ENCODE results near the gene PLTP. TPM values are rescaled to one million over a fixed set of nuclear protein-coding genes. Genes with fewer than 3 reads are reported as not detected.

Gene PLTP
- total and polyA plus RNA-seq, 2 of the 13 experiments (the other 11 are each of a cell fraction or from before 2014, with no cell fraction given), result 16.9 to 28.6 TPM

DNA sequence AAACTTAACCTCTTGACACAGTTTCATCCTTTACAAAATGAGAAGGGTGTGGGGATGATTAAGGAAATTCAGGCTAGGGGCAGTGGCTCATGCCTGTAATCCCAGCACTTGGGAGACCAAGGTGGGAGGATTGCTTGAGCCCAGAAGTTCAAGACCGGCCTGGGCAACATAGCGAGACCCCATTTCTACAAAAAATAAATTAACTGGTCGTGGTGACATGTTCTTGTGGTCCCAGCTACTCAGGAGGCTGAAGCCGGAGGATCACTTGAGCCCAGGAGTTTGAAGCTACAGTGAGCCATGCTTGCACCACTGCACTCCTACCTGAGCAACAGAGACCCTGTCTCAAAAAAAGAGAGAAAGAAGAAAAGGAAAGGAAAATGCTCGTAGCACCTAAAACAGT lies 45.5 kb downstream of the PLTP start (continued):
- TF ChIP-seq, protein P1, sequence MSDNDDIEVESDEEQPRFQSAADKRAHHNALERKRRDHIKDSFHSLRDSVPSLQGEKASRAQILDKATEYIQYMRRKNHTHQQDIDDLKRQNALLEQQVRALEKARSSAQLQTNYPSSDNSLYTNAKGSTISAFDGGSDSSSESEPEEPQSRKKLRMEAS (IDR thresholded peaks at IDR 0.05), result no peak
- no peak for TF ChIP-seq ZNF790 (CRISPR knock-in tag; IDR thresholded peaks at IDR 0.05; ENCODE audit: borderline replicate concordance)
- no peak for TF ChIP-seq PAX8 (CRISPR knock-in tag; IDR thresholded peaks at IDR 0.05; ENCODE audit: borderline replicate concordance)
- TF ChIP-seq MBD4 (IDR thresholded peaks at IDR 0.05; ENCODE audit: borderline replicate concordance, low read length), result no peak
- no peak for TF ChIP-seq SATB2 (CRISPR knock-in tag; IDR thresholded peaks at IDR 0.05)
- TF ChIP-seq ZNF230 (CRISPR knock-in tag; IDR thresholded peaks at IDR 0.05), result no peak
- 0 out of 2 replicates have a peak, but pooled peaks have one; percentile 53 for TF ChIP-seq ARID2 (CRISPR knock-in tag; IDR thresholded peaks at IDR 0.05; ENCODE audit: borderline replicate concordance)
- no peak for TF ChIP-seq PRMT3 (CRISPR knock-in tag; IDR thresholded peaks at IDR 0.05; ENCODE audit: borderline replicate concordance, low read depth)
- no peak for TF ChIP-seq ZNF644 (CRISPR knock-in tag; IDR thresholded peaks at IDR 0.05; ENCODE audit: low read depth)
- no peak for TF ChIP-seq MXD4 (CRISPR knock-in tag; IDR thresholded peaks at IDR 0.05)
- TF ChIP-seq, protein P2, sequence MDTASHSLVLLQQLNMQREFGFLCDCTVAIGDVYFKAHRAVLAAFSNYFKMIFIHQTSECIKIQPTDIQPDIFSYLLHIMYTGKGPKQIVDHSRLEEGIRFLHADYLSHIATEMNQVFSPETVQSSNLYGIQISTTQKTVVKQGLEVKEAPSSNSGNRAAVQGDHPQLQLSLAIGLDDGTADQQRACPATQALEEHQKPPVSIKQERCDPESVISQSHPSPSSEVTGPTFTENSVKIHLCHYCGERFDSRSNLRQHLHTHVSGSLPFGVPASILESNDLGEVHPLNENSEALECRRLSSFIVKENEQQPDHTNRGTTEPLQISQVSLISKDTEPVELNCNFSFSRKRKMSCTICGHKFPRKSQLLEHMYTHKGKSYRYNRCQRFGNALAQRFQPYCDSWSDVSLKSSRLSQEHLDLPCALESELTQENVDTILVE (CRISPR knock-in tag; IDR thresholded peaks at IDR 0.05), result no peak
- TF ChIP-seq KLF16 (CRISPR knock-in tag; IDR thresholded peaks at IDR 0.05), result no peak

Measured in HepG2 (cell line).